ELF-1 (cell line): Measurements from ENCODE around the gene API5.

Experiments
- DNase-seq: peaks from one replicate; pipeline ENCODE4 v3.0.0-alpha.2; 2016; ENCODE audit warnings: low read depth, low spot score

The API5 gene

GRCh38 chr11:43359422-43359818 is 47.6 kb downstream of the API5 start:
- peak; percentile 60 for DNase-seq

GRCh38 chr11:43360361-43361032 is 48.7 kb downstream of the API5 start:
- no peak for DNase-seq

GRCh38 chr11:43366677-43367076 is 54.9 kb downstream of the API5 start:
- DNase-seq = no peak

- no peak for DNase-seq
Measured at GRCh38 chr11:43367382-43368178, 55.8 kb downstream of the API5 start.

GRCh38 chr11:43376065-43376464 is 64.3 kb downstream of the API5 start:
- no peak for DNase-seq

GRCh38 chr11:43376594-43376993 is 64.8 kb downstream of the API5 start:
- DNase-seq = no peak

- no peak for DNase-seq
Measured at GRCh38 chr11:43377389-43377788, 65.6 kb downstream of the API5 start.

GRCh38 chr11:43378897-43379296 is 67.1 kb downstream of the API5 start:
- no peak for DNase-seq

GRCh38 chr11:43381802-43382201 is 70.0 kb downstream of the API5 start:
- peak; percentile 21 for DNase-seq

GRCh38 chr11:43382614-43383013 is 70.8 kb downstream of the API5 start:
- DNase-seq = no peak

- no peak for DNase-seq
Measured at GRCh38 chr11:43384393-43384792, 72.6 kb downstream of the API5 start.

GRCh38 chr11:43392713-43393112 is 80.9 kb downstream of the API5 start:
- DNase-seq = no peak

- no peak for DNase-seq
Measured at GRCh38 chr11:43393765-43394355, 82.1 kb downstream of the API5 start.
